ENCODE measurements around the gene MRPL42. TPM values are rescaled to one million over a fixed set of nuclear protein-coding genes. Genes with fewer than 3 reads are reported as not detected.

MRPL42 gene
- total and polyA plus RNA-seq, 2 experiments from 2014 or later = 195 to 269 TPM

DNA sequence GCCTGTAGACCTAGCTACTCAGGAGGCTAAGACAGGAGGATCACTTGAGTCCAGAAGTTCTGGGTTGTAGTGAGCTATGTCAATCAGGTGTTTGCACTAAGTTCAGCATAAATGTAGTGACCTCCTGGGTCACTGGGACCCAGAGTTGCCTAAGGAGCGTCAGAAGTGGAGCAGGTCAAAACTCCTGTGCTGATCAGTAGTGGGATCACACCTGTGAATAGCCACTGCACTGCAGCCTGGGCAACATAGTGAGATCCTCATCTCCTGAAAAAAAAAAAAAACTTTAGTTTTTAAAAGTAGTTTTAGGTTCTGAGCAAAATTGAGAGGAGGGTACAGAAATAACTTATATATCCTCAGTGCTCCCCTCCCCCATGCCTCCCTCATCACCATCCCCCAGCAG is 42.2 kb downstream of the MRPL42 start:
- Mint-ChIP-seq H3K4me3 (no peak overlapping the region), H3K36me3 (ENCODE audit: low read depth) (peaks cover 8% of the 10 kb centered on the region; the same call in 2 of the 3 replicates), H3K27me3 (ENCODE audit: insufficient read depth, low read depth, poor library complexity) (peaks cover 6% of the 10 kb centered on the region), H3K27ac (no peak overlapping the region), H3K9me3 (no peaks in the 10 kb centered on the region), H3K4me1 (no peaks in the 10 kb centered on the region)
- ATAC-seq (no peak), DNase-seq (ENCODE audit: low spot score) (no peak)
- no peaks in the 10 kb centered on the region; the same call in 1 of the 2 replicates for H4K20me1 ChIP-seq (replicated peaks; ENCODE audit: insufficient read depth)
- no peaks in the 10 kb centered on the region for H3K36me3 ChIP-seq (ENCODE audit: insufficient read depth)
- no peaks in the 10 kb centered on the region for H3K4me1 ChIP-seq (ENCODE audit: insufficient read depth)
- H3K27me3 ChIP-seq (ENCODE audit: insufficient read depth) = no peaks in the 10 kb centered on the region
- TF ChIP-seq ZNF114 (CRISPR knock-in tag; IDR thresholded peaks at IDR 0.05) (no peak), STAT1 (IDR thresholded peaks at IDR 0.05; ENCODE audit: unreplicated experiment) (no peak), CREB1 (CRISPR knock-in tag; IDR thresholded peaks at IDR 0.05; ENCODE audit: low read depth) (no peak), NANOG (IDR thresholded peaks at IDR 0.05; ENCODE audit: borderline replicate concordance) (no peak), POLR2AphosphoS5 (IDR thresholded peaks at IDR 0.05; ENCODE audit: low read depth) (no peak), ZNF331 (CRISPR knock-in tag; IDR thresholded peaks at IDR 0.05; ENCODE audit: low read depth) (no peak), JUNB (IDR thresholded peaks at IDR 0.05; ENCODE audit: unreplicated experiment) (no peak), CTCF (conservative IDR thresholded peaks at IDR 0.05; ENCODE audit: low read depth in 2 of 2) (no peak), EZH2 (IDR thresholded peaks at IDR 0.05; ENCODE audit: low read depth, unreplicated experiment) (no peak), EZH2phosphoT487 (IDR thresholded peaks at IDR 0.05; ENCODE audit: unreplicated experiment) (no peak)
- TF ChIP-seq, protein P1, sequence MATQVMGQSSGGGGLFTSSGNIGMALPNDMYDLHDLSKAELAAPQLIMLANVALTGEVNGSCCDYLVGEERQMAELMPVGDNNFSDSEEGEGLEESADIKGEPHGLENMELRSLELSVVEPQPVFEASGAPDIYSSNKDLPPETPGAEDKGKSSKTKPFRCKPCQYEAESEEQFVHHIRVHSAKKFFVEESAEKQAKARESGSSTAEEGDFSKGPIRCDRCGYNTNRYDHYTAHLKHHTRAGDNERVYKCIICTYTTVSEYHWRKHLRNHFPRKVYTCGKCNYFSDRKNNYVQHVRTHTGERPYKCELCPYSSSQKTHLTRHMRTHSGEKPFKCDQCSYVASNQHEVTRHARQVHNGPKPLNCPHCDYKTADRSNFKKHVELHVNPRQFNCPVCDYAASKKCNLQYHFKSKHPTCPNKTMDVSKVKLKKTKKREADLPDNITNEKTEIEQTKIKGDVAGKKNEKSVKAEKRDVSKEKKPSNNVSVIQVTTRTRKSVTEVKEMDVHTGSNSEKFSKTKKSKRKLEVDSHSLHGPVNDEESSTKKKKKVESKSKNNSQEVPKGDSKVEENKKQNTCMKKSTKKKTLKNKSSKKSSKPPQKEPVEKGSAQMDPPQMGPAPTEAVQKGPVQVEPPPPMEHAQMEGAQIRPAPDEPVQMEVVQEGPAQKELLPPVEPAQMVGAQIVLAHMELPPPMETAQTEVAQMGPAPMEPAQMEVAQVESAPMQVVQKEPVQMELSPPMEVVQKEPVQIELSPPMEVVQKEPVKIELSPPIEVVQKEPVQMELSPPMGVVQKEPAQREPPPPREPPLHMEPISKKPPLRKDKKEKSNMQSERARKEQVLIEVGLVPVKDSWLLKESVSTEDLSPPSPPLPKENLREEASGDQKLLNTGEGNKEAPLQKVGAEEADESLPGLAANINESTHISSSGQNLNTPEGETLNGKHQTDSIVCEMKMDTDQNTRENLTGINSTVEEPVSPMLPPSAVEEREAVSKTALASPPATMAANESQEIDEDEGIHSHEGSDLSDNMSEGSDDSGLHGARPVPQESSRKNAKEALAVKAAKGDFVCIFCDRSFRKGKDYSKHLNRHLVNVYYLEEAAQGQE (IDR thresholded peaks at IDR 0.05; ENCODE audit: unreplicated experiment) = no peak
- TF ChIP-seq, protein P2, sequence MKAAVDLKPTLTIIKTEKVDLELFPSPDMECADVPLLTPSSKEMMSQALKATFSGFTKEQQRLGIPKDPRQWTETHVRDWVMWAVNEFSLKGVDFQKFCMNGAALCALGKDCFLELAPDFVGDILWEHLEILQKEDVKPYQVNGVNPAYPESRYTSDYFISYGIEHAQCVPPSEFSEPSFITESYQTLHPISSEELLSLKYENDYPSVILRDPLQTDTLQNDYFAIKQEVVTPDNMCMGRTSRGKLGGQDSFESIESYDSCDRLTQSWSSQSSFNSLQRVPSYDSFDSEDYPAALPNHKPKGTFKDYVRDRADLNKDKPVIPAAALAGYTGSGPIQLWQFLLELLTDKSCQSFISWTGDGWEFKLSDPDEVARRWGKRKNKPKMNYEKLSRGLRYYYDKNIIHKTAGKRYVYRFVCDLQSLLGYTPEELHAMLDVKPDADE (IDR thresholded peaks at IDR 0.05) = no peak
- TF ChIP-seq, protein P3, sequence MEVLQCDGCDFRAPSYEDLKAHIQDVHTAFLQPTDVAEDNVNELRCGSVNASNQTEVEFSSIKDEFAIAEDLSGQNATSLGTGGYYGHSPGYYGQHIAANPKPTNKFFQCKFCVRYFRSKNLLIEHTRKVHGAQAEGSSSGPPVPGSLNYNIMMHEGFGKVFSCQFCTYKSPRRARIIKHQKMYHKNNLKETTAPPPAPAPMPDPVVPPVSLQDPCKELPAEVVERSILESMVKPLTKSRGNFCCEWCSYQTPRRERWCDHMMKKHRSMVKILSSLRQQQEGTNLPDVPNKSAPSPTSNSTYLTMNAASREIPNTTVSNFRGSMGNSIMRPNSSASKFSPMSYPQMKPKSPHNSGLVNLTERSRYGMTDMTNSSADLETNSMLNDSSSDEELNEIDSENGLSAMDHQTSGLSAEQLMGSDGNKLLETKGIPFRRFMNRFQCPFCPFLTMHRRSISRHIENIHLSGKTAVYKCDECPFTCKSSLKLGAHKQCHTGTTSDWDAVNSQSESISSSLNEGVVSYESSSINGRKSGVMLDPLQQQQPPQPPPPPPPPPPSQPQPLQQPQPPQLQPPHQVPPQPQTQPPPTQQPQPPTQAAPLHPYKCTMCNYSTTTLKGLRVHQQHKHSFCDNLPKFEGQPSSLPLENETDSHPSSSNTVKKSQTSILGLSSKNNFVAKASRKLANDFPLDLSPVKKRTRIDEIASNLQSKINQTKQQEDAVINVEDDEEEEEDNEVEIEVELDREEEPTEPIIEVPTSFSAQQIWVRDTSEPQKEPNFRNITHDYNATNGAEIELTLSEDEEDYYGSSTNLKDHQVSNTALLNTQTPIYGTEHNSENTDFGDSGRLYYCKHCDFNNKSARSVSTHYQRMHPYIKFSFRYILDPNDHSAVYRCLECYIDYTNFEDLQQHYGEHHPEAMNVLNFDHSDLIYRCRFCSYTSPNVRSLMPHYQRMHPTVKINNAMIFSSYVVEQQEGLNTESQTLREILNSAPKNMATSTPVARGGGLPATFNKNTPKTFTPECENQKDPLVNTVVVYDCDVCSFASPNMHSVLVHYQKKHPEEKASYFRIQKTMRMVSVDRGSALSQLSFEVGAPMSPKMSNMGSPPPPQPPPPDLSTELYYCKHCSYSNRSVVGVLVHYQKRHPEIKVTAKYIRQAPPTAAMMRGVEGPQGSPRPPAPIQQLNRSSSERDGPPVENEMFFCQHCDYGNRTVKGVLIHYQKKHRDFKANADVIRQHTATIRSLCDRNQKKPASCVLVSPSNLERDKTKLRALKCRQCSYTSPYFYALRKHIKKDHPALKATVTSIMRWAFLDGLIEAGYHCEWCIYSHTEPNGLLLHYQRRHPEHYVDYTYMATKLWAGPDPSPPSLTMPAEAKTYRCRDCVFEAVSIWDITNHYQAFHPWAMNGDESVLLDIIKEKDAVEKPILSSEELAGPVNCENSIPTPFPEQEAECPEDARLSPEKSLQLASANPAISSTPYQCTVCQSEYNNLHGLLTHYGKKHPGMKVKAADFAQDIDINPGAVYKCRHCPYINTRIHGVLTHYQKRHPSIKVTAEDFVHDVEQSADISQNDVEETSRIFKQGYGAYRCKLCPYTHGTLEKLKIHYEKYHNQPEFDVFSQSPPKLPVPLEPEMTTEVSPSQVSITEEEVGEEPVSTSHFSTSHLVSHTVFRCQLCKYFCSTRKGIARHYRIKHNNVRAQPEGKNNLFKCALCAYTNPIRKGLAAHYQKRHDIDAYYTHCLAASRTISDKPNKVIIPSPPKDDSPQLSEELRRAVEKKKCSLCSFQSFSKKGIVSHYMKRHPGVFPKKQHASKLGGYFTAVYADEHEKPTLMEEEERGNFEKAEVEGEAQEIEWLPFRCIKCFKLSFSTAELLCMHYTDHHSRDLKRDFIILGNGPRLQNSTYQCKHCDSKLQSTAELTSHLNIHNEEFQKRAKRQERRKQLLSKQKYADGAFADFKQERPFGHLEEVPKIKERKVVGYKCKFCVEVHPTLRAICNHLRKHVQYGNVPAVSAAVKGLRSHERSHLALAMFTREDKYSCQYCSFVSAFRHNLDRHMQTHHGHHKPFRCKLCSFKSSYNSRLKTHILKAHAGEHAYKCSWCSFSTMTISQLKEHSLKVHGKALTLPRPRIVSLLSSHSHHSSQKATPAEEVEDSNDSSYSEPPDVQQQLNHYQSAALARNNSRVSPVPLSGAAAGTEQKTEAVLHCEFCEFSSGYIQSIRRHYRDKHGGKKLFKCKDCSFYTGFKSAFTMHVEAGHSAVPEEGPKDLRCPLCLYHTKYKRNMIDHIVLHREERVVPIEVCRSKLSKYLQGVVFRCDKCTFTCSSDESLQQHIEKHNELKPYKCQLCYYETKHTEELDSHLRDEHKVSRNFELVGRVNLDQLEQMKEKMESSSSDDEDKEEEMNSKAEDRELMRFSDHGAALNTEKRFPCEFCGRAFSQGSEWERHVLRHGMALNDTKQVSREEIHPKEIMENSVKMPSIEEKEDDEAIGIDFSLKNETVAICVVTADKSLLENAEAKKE (CRISPR knock-in tag; IDR thresholded peaks at IDR 0.05) = no peak
- no peak overlapping the region for H3K4me2 ChIP-seq
- no peaks in the 10 kb centered on the region for H3K9me2 ChIP-seq (ENCODE audit: insufficient read depth)
- no peaks in the 10 kb centered on the region for H3F3A ChIP-seq (replicated peaks; ENCODE audit: low read depth)
- no peaks in the 10 kb centered on the region for H3K79me2 ChIP-seq (replicated peaks; ENCODE audit: insufficient read depth)
- no peak overlapping the region for H3K4me3 ChIP-seq
- no peak overlapping the region for H3K27ac ChIP-seq (ENCODE audit: low read depth)
- no peak overlapping the region for H2AFZ ChIP-seq

Data from GM23338 (cell line).